Stomach (tissue), 9 donors: ENCODE results near the gene ROPN1. TPM values are rescaled to one million over a fixed set of nuclear protein-coding genes. Genes with fewer than 3 reads are reported as not detected.

Experiments
- DNase-seq, 2 donors: peaks; one replicate each; pipeline versions ENCODE4 v3.0.0 to v3.0.0-alpha.2; 2013 to 2019
- H3K27ac ChIP-seq, 5 donors: fragments of 200-600 bp in 4 of 5; sonication (generic) in 4 of 5; one replicate each; pipeline ENCODE4 v1.5.1; 2013 to 2019; ENCODE audit warnings: mild to moderate bottlenecking in 1 of 5, moderate library complexity in 1 of 5
- H3K27me3 ChIP-seq, 3 donors: fragments of 200-600 bp; sonication (generic); one replicate each; pipeline ENCODE4 v1.5.1; 2017 to 2019; ENCODE audit warnings: mixed run types in 1 of 3
- H3K36me3 ChIP-seq, 4 donors: fragments of 200-600 bp; sonication (generic); 1 replicate in 3 of 4; 2 replicates in 1 of 4; pipeline ENCODE4 v1.5.1; 2016 to 2019
- H3K4me1 ChIP-seq, 4 donors: fragments of 200-600 bp; sonication (generic); one replicate each; pipeline ENCODE4 v1.5.1; 2016 to 2019
- H3K4me3 ChIP-seq, 4 donors: fragments of 200-600 bp; sonication (generic) in 3 of 4; one replicate each; pipeline ENCODE4 v1.5.1; 2016 to 2019; ENCODE audit warnings: mild to moderate bottlenecking in 1 of 4
- H3K9me3 ChIP-seq, 4 donors: fragments of 200-600 bp; sonication (generic); one replicate each; pipeline ENCODE4 v1.5.1; 2016 to 2019
- EP300 ChIP-seq: sonication (generic); formaldehyde crosslinking; IDR thresholded peaks from one replicate; pipeline ENCODE4 v1.6.1; 2017; ENCODE audit warnings: antibody characterized with exemption
- POLR2A ChIP-seq, 4 donors: fragments of 450-650 bp; IDR thresholded peaks; one replicate each; pipeline ENCODE4 v1.6.1; 2016; ENCODE audit warnings: antibody characterized with exemption in 4 of 4, control low read depth in 2 of 4, mild to moderate bottlenecking in 1 of 4, moderate library complexity in 1 of 4
- POLR2AphosphoS5 ChIP-seq, 3 donors: sonication (generic); formaldehyde crosslinking; IDR thresholded peaks; one replicate each; pipeline ENCODE4 v1.6.1; 2016; ENCODE audit warnings: antibody characterized with exemption in 3 of 3
- WGBS, 5 donors: extraction: QIAGEN DNeasy Blood & Tissue Kit in 3 of 5; methylation state at CpG; one replicate each; pipeline versions ENCODE4 v1.1.5 to v1.1.7; 2013 to 2018; 5-methylcytosine and 5-hydroxymethylcytosine counted together
- intact Hi-C: fragments of 100-400 bp; cut with DNase I; formaldehyde crosslinking; loops from one replicate; pipeline ENCODE4 v1.15.1; 2023; ENCODE audit warnings: low total_unique reads
- polyA plus RNA-seq, 3 donors: library from polyadenylated mRNA; stranded (reverse); fragments of 200-250 nt; gene quantifications; one replicate each; pipeline ENCODE4 v1.2.3, GENCODE V29; 2013
- total RNA-seq, 5 donors: library from RNA; depleted of rRNA; stranded (reverse); fragments of >200 nt; gene quantifications; one replicate each; pipeline versions ENCODE4 v1.1.0 to v1.2.3, GENCODE V29; 2014 to 2016
- TF ChIP-seq, protein P1 (sequence below), 7 experiments: fragments of 450-650 bp in 4 of 7; fragments of 200-600 bp in 3 of 7; sonication (generic) in 3 of 7; IDR thresholded peaks; one replicate each; pipeline ENCODE4 v1.5.1; 2016 to 2019; ENCODE audit warnings: antibody characterized with exemption in 7 of 7, control low read depth in 2 of 7, mild to moderate bottlenecking in 1 of 7
- donor health status: healthy with polysubstance abuse.
- donor health status: Bipolar disorder and iron deficiency.
- donor health status: healthy.

Gene ROPN1
- total and polyA plus RNA-seq, 8 donors: 0.15 to 0.55 TPM; not detected in 6

DNA sequence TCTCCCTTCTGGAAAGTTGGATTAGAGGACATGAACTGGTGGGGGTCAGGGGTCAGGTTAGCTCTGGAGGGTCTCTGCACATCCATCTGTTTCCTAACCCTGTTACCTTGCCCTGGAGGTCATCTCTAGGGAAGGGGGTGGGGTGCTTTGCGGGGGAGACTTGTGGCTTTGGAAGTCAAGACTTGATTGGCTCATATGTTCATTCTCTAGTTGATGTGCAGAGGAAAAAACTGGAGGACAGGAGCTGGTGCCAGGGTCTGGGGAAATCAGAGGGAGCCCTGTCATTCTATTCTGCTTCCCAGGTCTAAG lies 42.9 kb upstream of the ROPN1 start:
- peaks cover 19 to 34% (median 25%) of the 10 kb centered on the region in 4 donors for H3K4me1 ChIP-seq
- no peaks in the 10 kb centered on the region for H3K36me3 ChIP-seq
- intact Hi-C loops: no loop called here
- peaks cover 0 to 68% (median 40%) of the 10 kb centered on the region in 3 donors for H3K27me3 ChIP-seq
- H3K27ac ChIP-seq: peak overlapping the region in 2 of 5 donors; percentile 84 to 89
- no peak for DNase-seq
- WGBS, 5 donors: 11 to 54% (median 36%) methylated on average over 1 of the region's 1 CpG
- H3K9me3 ChIP-seq: no peaks in the 10 kb centered on the region
- TF ChIP-seq, protein P1, sequence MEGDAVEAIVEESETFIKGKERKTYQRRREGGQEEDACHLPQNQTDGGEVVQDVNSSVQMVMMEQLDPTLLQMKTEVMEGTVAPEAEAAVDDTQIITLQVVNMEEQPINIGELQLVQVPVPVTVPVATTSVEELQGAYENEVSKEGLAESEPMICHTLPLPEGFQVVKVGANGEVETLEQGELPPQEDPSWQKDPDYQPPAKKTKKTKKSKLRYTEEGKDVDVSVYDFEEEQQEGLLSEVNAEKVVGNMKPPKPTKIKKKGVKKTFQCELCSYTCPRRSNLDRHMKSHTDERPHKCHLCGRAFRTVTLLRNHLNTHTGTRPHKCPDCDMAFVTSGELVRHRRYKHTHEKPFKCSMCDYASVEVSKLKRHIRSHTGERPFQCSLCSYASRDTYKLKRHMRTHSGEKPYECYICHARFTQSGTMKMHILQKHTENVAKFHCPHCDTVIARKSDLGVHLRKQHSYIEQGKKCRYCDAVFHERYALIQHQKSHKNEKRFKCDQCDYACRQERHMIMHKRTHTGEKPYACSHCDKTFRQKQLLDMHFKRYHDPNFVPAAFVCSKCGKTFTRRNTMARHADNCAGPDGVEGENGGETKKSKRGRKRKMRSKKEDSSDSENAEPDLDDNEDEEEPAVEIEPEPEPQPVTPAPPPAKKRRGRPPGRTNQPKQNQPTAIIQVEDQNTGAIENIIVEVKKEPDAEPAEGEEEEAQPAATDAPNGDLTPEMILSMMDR (IDR thresholded peaks at IDR 0.05): no peak
- no peak for TF ChIP-seq EP300
- no peak for TF ChIP-seq POLR2A (IDR thresholded peaks at IDR 0.05)
- no peak for TF ChIP-seq POLR2AphosphoS5 (IDR thresholded peaks at IDR 0.05)
- H3K4me3 ChIP-seq: peak overlapping the region; percentile 61 to 82 (median 66)

DNA sequence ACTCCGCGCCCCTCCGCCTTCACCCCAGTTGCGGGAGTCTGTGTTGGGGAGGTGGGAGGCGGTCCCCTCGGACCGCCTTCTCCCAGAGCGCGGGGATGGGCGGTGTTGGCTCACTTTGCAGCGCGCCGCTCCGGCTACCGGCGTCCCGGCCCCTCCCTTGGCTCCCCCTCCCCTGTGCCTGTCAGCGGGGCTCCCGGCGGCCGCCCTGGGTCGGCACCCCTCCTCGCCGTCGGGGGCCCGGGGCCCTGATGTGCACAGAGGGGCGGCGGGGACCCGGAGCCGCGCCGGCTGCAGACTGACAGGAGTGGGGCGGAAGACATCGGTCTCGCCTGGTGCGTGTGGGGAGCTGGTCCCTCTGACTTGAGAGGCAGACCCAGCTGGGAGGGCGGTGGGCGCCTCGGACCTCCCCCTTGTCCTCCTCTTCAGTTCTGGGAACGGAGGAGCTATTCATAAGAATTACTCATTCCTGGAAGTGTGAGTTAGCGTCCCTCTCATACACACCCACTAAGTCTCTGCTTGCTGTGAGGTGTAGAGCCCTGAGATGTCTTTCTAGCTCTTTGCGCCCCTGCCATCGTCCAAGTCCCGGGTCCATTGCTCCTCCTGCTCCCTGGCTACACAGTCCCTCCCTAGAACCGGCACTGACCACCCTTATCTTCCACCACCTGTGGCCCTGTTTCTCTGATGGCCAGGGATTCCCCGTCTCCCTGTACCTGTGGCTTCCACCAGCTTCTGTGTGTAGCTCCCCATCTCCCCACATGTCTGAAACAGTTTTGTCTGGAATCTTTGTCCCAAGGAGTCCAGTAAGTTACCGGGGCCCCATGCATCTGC lies 42.3 kb upstream of the ROPN1 start:
- Histone ChIP-seq H3K4me3 (peak overlapping the region; percentile 61 to 82 (median 66)), H3K27ac (peak overlapping the region; percentile 60 to 89 (median 80)), H3K27me3 (peaks cover 0 to 68% (median 40%) of the 10 kb centered on the region in 3 donors), H3K9me3 (no peaks in the 10 kb centered on the region), H3K36me3 (no peaks in the 10 kb centered on the region), H3K4me1 (peaks cover 19 to 34% (median 25%) of the 10 kb centered on the region in 4 donors)
- intact Hi-C loops: no loop called here
- 3 to 6% (median 5%) methylated on average over 16 to 47 of the region's 47 CpGs for WGBS, 5 donors
- DNase-seq: peak in 1 of 2 donors; percentile 66
- TF ChIP-seq, protein P1 (IDR thresholded peaks at IDR 0.05): no peak
- no peak for TF ChIP-seq POLR2A (IDR thresholded peaks at IDR 0.05)
- peak in 1 of 3 donors; percentile 27 for TF ChIP-seq POLR2AphosphoS5 (IDR thresholded peaks at IDR 0.05)
- no peak for TF ChIP-seq EP300

DNA sequence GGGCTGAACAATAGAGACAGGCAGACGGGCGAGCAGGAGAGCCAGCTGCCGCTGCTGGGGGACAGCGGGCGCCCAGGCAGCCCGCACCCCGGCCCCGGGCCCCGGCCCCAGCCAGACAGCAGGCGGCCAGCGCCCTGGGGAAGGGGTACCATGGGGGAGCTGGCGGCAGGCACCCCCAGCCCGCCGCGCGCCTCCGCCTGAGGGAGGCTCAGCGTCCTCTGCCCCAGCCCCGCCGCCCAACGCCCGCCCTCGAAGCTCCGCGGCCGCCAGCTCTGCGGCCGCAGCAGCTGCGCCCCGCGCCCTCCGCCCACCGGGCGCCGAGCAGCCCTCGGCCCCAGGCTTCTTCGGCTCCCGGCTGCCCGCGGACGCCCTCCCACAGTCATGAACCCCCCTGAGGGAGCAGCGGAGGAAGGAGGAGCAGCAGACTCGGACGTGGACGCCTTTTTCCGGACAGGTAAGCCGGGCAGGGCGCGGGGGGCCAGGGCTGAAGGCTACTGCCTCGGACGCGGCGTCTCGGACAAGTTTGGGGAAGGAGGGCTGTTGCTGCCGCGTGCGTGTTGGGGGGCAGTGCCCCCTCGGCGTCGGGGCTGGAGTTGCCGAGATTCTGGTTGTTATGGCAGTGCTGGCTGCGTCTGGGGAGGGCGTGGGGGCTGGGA lies 41.6 kb upstream of the ROPN1 start, which contains the start of gene KALRN:
Gene KALRN (plus strand): TSS at position 10 of the 656 bp plus-strand sequence.
- peak within 1 kb of the TSS; percentile 60 to 89 (median 80) for H3K27ac ChIP-seq
- peak in 1 of 2 donors; percentile 65 for DNase-seq
- WGBS, 5 donors: 0 to 3% (median 1%) methylated on average over 16 to 63 of the region's 63 CpGs
- peak within 1 kb of the TSS; percentile 61 to 82 (median 66) for H3K4me3 ChIP-seq
- H3K9me3 ChIP-seq: no peaks in the 10 kb centered on the region
- peaks cover 0 to 70% (median 40%) of the 10 kb centered on the region in 3 donors for H3K27me3 ChIP-seq
- intact Hi-C loops: no loop called here
- TF ChIP-seq, protein P1 (IDR thresholded peaks at IDR 0.05): no peak
- H3K36me3 ChIP-seq: no peaks in the 10 kb centered on the region
- H3K4me1 ChIP-seq: peaks cover 19 to 34% (median 25%) of the 10 kb centered on the region in 4 donors

DNA sequence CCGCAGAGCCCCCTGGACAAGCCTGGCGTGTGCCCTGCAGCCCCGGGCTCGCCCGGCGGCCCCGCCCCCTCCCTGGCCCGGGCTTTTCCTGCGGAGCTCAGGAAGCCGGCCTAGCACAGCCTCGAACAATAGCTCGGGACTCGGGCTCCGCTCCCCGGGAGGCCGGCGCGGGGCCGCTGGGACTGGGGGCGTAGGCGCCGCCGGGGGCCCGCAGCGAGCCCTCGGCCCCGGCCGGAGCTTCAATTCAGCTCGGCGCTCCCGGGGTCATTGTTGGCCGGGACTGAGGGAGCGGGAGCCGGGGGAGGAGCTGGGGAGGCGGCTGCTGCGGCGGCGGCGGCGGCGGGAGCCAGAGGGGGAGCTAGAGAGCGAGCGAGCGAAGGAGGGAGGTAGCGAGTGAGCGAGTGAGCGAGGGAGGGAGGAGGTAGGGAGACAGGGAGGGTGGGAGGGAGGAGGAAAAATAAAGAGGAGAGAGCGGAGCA lies 41.0 kb upstream of the ROPN1 start:
- intact Hi-C loops: no loop called here
- Histone ChIP-seq H3K27me3 (peaks cover 0 to 73% (median 40%) of the 10 kb centered on the region in 3 donors), H3K36me3 (no peaks in the 10 kb centered on the region), H3K9me3 (no peaks in the 10 kb centered on the region), H3K4me3 (peak overlapping the region; percentile 61 to 82 (median 66)), H3K27ac (peak overlapping the region; percentile 60 to 89 (median 80)), H3K4me1 (peaks cover 19 to 34% (median 25%) of the 10 kb centered on the region in 4 donors)
- 0 to 2% (median 0%) methylated on average over 21 to 48 of the region's 48 CpGs for WGBS, 5 donors
- peak; percentile 84 to 96 for DNase-seq
- no peak for TF ChIP-seq EP300
- no peak for TF ChIP-seq POLR2A (IDR thresholded peaks at IDR 0.05)
- TF ChIP-seq, protein P1 (IDR thresholded peaks at IDR 0.05): peak in 5 of 7 experiments; percentile 25 to 91 (median 74)
- peak in 2 of 3 donors; percentile 23 to 35 for TF ChIP-seq POLR2AphosphoS5 (IDR thresholded peaks at IDR 0.05)
